Kidney tubule cell (primary cell): ENCODE data around the gene NR2F1.

ENCODE experiments used
- DNase-seq: peaks from one replicate; pipeline ENCODE4 v3.0.0-alpha.2; 2018; ENCODE audit warnings: low spot score

The NR2F1 gene

GRCh38 chr5:93642526-93642925 lies 59.5 kb downstream of the NR2F1 start:
- DNase-seq = no peak
